Measurements from ENCODE around the gene CHL1.

The CHL1 gene

GRCh38 chr3:248864-249520 is 52.4 kb downstream of the CHL1 start:
- no peak overlapping the region for H3K4me3 ChIP-seq (ENCODE audit: low read length)
- no peak for TF ChIP-seq ZNF274 (IDR thresholded peaks at IDR 0.05; ENCODE audit: low read depth, low read length)

- H3K4me3 ChIP-seq (ENCODE audit: low read length): no peak overlapping the region
- TF ChIP-seq ZNF274 (IDR thresholded peaks at IDR 0.05; ENCODE audit: low read depth, low read length): no peak
These were observed 53.2 kb downstream of the CHL1 start for GRCh38 chr3:249587-250262.

- TF ChIP-seq ZNF274 (IDR thresholded peaks at IDR 0.05; ENCODE audit: low read depth, low read length): no peak
- no peak overlapping the region for H3K4me3 ChIP-seq (ENCODE audit: low read length)
These were observed 59.9 kb downstream of the CHL1 start for GRCh38 chr3:256501-256900.

GRCh38 chr3:257826-258225 is 61.3 kb downstream of the CHL1 start:
- no peak for TF ChIP-seq ZNF274 (IDR thresholded peaks at IDR 0.05; ENCODE audit: low read depth, low read length)
- H3K4me3 ChIP-seq (ENCODE audit: low read length): no peak overlapping the region

- no peak for TF ChIP-seq ZNF274 (IDR thresholded peaks at IDR 0.05; ENCODE audit: low read depth, low read length)
- no peak overlapping the region for H3K4me3 ChIP-seq (ENCODE audit: low read length)
These were observed 64.3 kb downstream of the CHL1 start for GRCh38 chr3:260898-261297.

GRCh38 chr3:263393-263792 is 66.8 kb downstream of the CHL1 start:
- no peak overlapping the region for H3K4me3 ChIP-seq (ENCODE audit: low read length)
- TF ChIP-seq ZNF274 (IDR thresholded peaks at IDR 0.05; ENCODE audit: low read depth, low read length): no peak

- TF ChIP-seq ZNF274 (IDR thresholded peaks at IDR 0.05; ENCODE audit: low read depth, low read length): no peak
- H3K4me3 ChIP-seq (ENCODE audit: low read length): no peak overlapping the region
These were observed 68.0 kb downstream of the CHL1 start for GRCh38 chr3:264394-265156.

GRCh38 chr3:267101-267500 is 70.5 kb downstream of the CHL1 start:
- TF ChIP-seq ZNF274 (IDR thresholded peaks at IDR 0.05; ENCODE audit: low read depth, low read length): no peak

GRCh38 chr3:270688-271087 is 74.1 kb downstream of the CHL1 start:
- TF ChIP-seq ZNF274 (IDR thresholded peaks at IDR 0.05; ENCODE audit: low read depth, low read length): no peak
- no peak overlapping the region for H3K4me3 ChIP-seq (ENCODE audit: low read length)

More at GRCh38 chr3:267101-267500, 70.5 kb downstream of the CHL1 start:
- H3K4me3 ChIP-seq (ENCODE audit: low read length): no peak overlapping the region

GRCh38 chr3:274927-275326 is 78.4 kb downstream of the CHL1 start:
- TF ChIP-seq ZNF274 (IDR thresholded peaks at IDR 0.05; ENCODE audit: low read depth, low read length): no peak
- no peak overlapping the region for H3K4me3 ChIP-seq (ENCODE audit: low read length)

GRCh38 chr3:277873-278272 is 81.3 kb downstream of the CHL1 start:
- no peak for TF ChIP-seq ZNF274 (IDR thresholded peaks at IDR 0.05; ENCODE audit: low read depth, low read length)
- H3K4me3 ChIP-seq (ENCODE audit: low read length): peak overlapping the region; percentile 62; the same call in 1 of the 2 replicates

- TF ChIP-seq ZNF274 (IDR thresholded peaks at IDR 0.05; ENCODE audit: low read depth, low read length): no peak
- peak overlapping the region; percentile 62 for H3K4me3 ChIP-seq (ENCODE audit: low read length)
These were observed 81.9 kb downstream of the CHL1 start for GRCh38 chr3:278300-279064.

GRCh38 chr3:279325-279724 is 82.8 kb downstream of the CHL1 start:
- no peak for TF ChIP-seq ZNF274 (IDR thresholded peaks at IDR 0.05; ENCODE audit: low read depth, low read length)
- peak overlapping the region; percentile 13; the same call in 1 of the 2 replicates for H3K4me3 ChIP-seq (ENCODE audit: low read length)

GRCh38 chr3:280681-281080 is 84.1 kb downstream of the CHL1 start:
- no peak for TF ChIP-seq ZNF274 (IDR thresholded peaks at IDR 0.05; ENCODE audit: low read depth, low read length)
- H3K4me3 ChIP-seq (ENCODE audit: low read length): no peak overlapping the region

All from GM08714 (cell line).